Erythroblast (primary cell): ENCODE measurements around the gene EPHB3.

ENCODE experiments used
- GATA1 ChIP-seq: IDR thresholded peaks from 2 replicates; pipeline ENCODE4 v1.6.1; 2011; ENCODE audit warnings: low read depth, mild to moderate bottlenecking, control low read depth, low read length, moderate library complexity
- POLR2A ChIP-seq: IDR thresholded peaks from 2 replicates; pipeline ENCODE4 v1.6.1; 2011; ENCODE audit warnings: mild to moderate bottlenecking, low read length

DNA sequence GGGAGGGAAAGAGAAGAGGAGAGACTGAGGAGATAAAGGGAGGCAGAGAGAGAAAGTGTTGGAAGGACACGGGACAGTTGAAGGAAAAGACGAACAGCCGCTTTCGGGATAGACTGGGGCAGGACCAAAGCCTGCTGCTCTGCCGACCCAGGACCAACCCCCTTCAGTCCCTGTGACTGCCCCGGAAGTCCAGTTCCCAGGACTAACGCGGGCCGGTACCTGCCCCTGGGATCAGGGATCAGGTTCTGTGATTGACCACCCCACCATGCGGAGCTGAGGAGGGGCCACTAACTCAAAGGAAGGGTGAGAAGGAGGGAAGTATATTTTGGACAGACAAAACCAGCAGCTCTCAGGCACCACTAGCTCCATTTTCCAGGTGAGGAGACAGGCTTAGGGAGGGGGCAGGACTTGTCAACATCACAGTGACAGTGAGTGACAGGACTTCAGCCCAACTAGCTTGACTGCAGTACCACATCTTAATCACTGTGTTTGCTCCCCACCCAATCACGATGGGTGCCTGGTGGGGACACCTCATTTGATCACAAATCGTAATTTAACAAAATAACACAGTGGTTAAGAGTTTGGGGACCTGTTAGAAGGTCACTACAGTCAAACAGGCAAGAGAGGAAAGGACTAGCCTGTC, 9.8 kb upstream of the EPHB3 start:
- TF ChIP-seq POLR2A, result no peak
- no peak for TF ChIP-seq GATA1
